HG02885 (cell line): ENCODE measurements around the gene BAG1.

Experiments
- ATAC-seq: cut with Tn5 transposase; IDR thresholded peaks from one replicate; pipeline ENCODE4 v1.9.1; 2021; ENCODE audit warnings: mild to moderate bottlenecking; ENCODE audit not compliant: unreplicated experiment, poor library complexity

The BAG1 gene

DNA sequence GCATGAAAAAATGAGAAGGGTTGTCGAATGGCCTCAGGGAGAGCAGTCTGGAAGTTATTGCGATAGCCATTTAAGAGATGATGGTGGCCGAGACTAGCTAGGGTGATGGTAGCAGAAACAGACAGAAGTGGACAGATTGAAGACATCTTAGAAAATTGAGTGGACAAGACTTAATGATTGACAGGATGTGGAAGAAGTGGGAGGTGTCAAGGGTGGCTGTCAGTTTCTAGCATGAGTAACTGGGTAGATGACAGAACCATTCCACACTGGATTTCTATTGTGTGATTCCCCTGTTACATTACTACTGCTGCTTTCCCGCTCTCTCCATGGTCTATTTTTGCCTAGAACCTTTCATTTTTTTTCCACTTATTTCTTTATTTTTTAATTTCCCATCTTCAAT lies 13.0 kb upstream of the BAG1 start:
- no peak for ATAC-seq

DNA sequence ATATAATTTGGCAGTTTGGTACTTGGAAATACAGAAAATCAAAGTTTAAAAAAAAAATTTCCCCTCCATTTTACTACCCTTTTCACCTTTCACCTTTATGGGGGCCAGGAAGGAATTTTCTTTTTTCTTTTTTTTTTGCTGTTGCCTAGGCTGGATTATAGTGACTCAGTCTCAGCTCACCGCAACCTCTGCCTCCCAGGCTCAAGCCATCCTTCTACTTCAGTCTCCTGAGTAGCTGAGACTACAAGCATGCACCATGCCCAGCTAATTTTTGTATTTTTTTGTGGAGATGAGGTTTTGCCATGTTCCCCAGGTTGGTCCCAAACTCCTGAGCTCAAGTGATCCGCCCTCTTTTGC lies 9.4 kb upstream of the BAG1 start:
- no peak for ATAC-seq

DNA sequence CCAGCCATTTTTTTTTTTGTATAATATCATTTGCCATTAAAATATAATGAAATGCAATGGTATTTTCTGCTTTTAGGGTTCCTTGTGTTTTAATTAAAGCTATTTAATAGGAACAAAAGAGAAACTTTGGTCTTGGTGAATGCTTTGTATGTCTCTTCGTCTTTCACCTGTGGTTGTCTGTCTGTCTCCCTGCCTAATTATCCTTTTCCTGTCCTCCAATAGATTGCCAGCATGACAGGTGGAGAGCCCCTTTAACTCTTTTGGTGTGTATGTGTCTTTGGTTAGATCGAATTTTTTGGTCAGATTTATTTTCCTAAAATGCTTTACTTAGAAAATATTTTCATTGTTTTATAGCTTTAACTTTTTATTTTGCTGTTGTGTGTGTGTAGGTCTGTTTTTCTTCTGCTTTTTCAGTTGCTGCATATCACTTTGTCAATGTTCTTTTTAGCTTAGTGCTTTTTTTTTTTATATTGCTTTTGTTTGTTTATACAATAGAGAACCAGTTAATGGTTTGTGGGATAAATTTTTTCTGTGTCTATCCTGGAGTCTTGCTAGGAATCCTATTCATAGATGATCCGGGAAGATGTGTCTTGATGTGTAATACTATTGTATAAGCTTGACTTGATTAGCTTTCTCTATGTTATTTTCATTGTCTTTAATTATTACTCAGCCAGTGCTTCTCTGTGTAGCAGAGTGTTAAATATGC lies 8.9 kb upstream of the BAG1 start:
- no peak for ATAC-seq

DNA sequence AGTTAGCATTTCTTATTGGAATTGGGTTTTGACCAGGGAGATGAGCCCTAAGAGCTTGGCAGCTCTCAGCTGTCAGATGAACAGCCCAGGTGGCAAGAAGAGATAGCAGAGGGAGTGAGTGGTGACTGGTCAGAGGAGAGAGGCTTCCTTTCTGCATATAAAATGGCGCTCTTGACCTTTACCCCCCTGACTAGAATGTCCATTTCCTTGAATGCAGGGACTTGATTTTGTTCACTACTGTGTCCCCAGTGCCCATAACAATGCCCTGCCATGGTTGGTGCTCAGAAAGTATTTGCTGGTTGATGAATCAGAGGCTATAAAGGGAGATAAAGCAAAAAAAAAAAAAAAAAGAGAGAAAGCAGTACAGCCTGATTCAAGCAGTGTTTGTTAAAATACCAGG lies 7.6 kb upstream of the BAG1 start:
- no peak for ATAC-seq

DNA sequence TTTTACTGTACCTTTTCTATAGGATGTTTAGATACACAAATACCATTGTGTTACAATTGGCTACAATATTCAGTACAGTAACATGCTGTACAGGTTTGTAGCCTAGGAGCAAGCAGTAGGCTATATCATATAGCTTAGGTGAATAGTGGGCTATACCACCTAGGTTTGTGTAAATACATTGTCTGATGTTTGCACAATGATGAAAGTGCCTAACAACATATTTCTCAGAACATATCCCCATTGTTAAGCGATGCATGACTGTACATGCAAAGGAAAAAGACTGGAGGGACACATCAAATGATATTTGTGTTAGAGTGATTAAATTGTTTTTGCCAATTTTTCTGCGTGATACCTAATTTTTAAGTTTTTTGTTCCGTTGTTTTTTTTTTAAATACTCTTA lies 5.6 kb upstream of the BAG1 start:
- no peak for ATAC-seq

DNA sequence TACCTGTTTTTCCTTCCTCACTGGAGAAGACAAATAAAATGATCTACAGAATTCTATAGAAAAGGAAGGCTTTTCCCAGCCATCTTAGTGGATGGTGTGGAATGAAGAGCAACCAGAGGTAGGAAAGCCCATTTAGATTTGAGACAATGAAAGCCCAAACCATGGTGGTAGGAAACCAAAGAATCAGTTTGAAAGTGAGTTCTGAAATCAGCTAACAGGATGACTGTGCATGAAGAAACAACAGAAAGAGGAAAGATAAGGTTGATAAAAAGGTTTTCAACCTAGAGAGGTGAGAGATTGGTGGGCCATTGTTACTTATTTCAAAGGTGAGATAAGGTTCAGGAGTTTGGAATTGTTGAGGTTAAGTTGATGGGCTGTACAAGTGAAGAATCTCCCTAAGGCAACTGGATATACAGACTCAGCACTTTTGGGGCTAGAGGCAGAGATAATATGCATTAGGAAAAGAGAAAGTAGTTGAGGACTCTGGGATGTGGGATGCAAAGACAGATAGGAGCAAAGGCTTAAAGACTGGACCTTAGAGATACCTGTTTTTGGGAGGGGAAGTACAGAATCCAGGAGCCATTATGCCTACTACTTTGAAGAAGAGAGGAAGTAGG lies 2.8 kb upstream of the BAG1 start:
- no peak for ATAC-seq

DNA sequence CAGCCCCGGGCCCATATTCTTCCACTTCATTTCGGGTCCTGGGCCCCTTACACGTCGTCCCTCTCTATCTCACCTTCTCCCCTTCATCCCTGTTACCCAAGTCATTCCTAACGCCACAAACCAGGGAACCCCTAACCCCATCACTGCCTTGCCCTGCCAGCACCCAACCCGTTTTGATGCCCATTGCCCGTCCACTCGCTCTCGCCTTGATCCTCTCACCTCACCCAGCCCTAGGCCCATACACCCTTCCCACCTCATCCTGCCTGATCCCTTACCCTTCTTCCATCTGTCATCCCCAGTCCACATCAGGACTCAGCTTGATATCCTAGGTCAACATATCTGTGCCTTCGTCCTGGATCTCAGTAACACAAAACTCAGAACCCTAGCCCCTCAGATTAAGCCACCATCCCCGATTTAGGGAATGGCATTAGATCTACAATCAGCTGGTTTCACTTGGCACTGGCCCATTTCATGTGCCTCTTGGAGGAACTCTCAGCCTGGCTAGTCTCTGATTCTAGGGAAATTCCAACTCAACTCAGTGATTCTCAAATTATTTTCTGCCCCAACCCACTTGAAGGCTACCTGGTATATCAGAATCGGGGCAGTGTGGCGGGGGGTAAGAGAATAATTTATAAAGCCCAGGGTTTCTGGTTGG lies 830 bp upstream of the BAG1 start:
- no peak for ATAC-seq

DNA sequence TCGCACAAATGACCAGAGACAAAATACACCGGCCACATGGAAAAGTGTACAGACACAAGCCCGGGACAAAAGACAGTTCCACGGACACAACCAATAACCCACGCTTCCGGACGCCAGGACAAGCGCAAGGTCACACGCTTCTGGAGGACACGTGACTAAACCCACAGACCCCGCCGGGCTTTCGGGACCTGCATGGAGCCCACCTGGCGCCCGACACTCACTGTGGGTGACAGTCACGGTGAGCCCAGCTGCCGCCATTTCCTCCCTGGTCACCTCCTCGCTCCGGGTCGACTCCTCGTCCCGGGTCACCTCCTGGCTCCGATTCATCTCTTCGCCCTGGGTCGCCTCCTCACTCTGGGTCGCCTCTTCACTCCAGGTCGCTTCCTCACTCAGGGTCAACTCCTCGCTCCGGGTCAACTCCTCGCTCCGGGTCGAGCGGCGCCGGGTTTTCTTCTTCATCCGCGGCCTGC lies 470 bp downstream of the BAG1 start:
- ATAC-seq: peak; percentile 33

DNA sequence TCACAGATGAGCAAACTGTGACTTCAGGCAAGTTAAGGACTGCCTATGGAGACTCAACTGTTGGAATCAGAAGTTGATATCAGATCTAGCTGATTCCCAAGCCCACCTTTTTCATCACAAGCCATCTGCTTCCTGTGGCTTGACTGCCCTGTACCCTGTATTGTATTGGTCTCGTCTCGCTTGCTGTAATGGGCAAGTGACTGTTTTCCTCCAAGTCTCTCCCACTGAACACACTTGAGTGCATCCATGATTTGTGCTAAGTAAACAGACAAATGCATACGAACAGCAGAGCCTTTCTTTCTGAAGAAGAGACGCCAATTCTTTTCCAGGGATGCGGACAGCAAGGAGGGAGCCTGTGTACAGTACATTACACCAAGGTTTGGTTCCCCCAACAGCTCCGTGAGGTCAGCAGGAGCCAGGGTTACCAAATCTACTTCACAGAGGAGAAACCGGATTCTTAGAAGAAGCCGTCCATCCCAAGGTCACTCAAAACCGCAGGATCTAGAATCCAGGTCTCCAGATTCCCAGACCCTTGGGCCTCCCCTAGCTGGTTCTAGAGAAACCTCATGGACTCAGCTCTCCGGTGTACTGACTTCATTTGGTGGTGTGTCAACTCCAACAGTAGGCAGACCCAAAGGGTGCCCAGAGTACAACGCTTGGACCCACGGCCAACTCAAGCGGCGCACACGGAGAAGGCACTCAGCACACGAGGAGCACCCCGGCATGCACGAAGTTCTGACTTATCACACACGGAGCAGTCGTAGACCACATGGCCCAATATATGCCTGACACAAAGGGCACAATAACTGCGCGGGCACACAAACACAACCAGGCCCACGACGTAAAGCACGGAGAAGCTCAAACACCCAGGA lies 1.1 kb downstream of the BAG1 start:
- peak; percentile 14 for ATAC-seq

DNA sequence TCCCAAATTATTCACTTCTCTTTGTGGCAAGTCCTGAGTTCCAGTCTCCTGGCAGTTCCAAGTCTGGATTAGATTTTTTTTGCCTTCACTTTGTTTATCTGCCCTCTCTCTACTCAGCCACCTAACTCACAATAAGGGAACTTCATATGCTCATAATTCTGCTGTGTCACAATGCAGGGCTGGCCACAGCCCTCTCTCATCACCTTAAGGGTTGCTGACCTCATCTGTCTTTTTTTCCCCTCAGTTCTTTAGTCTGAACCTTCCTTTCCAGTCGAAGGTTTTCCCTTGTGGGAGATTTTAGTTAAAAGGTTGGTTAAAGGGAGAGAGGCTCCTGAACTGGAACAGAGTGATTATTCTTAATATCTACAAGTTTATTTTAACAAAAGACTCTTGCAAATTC lies 4.1 kb downstream of the BAG1 start:
- ATAC-seq: no peak

DNA sequence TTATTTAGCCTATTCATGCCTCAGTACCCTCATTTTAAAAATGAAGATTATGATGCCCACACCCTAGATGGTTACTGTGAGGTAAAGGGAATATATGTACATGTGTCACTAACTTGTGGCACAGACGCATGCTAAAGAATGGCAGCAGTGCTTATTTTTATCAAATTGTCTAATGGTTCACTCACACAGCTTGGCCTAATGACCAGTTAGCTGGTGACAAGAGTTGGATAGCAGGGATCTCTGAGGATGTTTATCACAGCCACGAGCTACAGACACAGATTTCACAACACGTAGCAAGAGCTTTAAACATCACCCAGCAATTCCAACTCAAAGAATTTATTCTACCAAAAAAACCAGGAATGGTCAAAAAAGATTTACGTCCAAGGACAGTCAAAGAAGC lies 7.2 kb downstream of the BAG1 start:
- ATAC-seq: no peak

DNA sequence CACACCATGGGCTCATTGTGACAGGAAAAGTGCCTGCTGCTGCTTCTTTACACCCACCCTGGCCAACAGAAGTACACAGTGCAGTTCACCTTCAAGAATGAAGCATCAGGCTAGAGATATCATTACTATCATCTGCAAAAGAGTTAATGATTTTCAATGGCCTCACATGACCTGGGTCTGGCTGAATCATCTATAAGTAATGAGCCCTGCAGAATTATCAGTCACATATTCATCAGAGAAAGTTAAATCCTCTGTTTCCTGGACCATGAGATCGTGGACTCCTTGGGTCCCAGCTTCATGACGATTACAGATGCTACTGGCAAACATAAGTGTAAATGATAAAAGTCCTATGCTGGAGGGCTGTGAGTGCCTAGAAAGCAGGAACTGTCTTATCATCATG lies 8.3 kb downstream of the BAG1 start:
- no peak for ATAC-seq

DNA sequence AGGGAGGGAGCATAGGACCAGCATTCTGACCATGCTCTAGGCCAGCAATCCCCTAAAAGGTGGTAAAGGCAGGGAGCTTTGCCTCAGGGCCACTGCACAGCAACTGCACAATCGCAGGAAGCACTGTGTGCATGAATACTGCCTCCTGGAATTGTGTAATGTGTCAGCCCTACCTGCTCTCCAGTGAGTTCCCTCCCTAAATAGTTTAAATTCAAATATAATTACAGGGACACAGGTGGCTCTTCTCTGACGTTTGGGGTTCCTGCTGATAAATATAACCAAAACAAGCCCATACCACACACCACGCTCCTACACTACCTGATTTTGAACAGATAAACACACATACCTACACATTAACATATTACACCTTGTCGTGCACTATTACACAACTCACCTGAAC lies 9.0 kb downstream of the BAG1 start:
- ATAC-seq: no peak

DNA sequence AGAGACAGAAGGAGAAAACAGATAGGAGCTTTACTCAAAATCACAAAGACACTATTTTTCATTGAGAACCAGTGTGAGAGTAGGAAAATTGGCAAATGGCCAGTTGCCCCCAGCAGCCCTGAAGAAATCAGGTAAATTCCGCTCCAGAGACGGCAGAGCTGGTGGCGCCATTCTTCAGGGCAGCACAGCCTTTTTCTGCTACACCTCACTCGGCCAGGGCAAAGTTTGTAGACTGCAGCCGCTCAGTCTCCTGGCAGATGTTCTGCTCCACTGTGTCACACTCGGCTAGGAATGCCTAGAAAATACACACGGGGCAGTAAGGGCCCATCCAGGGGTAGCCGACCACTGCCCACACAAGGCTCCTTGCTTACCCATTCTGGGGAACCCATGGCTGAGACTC lies 9.5 kb downstream of the BAG1 start:
- ATAC-seq: no peak

DNA sequence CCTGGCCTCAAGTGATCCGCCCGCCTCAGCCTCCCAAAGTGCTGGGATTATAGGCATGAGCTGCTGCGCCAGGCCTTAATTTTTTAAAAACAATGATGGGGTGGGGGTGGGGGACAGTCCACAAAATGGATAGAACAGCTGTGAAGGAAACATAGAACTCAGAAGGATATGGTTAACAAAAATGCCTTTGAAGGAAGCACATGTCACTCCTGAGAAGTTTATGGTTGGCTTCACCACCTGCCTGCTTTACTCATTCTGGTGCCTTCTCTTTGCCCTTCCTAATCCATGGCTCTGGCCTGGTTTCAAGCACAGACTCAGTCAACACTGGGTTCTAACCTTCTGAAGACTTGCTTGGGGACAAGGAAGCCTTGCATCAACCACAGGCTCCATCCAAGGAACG lies 10.3 kb downstream of the BAG1 start:
- ATAC-seq: no peak

DNA sequence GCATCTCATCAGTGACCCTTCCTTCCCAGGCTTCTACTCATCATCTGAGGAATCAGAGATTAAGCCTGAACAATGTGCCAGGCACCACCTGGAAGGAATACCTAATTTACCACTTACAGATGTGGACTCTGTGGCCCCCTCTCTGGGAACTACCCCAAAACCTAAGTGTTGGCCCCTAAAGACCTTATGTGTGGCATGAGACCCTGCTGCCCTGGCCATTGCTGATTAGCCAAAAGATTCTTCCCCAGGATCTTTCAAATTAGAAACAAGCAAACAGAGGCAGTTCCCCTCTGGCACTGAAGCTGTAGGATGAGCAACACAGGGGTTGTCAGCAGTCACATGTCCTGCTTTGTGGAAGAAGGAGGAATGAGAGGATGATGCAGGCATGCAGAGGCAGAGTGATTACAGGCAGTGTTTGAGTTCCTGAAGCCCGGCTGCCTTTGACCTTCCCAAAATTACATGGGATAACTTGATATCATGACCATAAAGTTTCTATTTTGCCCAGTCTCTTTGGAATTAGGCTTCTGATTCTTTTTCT lies 14.0 kb downstream of the BAG1 start:
- no peak for ATAC-seq

DNA sequence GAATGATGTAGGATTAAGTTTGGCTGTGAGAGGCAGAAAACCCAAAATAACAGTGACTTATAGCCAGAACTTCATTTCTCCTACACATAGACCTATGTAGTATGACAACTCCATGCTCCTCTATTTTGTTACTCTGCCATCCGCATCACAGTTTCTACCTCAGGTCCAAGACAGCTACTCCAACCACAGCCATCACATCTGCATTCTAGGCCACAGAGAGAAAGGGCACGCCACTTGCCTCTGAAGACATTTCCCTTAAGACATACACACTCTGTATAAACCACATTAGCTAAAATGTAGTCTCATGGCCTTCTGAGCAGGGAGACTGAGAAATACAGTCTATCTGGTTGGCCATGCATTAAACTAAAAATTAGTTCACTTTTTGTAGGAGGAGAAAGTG lies 14.5 kb downstream of the BAG1 start:
- ATAC-seq: peak; percentile 33

DNA sequence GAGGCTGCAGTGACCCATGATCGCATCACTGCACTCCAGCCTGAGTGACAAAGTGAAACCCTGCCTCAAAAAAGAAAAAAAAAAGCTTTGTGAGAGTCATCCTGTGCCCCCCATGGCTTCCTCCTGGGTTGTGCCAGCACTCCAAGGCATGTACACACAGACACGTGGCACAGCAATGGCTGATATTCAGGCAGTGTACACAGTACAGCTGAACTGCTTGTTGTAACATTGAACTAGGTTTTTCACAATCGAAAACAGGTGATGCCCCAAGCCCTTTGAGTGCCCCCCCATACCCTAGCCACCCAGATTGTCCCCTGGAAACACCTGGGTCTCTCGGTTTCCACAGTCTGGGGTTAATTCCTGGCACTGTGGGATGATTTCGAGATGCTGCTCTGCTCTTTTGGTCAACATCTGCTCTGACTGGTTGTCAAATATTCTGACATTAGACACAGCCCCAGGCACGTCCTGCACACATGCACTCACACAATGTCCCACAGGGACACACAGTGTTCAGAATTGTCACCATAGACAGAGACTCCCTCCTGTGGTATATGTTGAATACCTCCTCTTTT lies 15.3 kb downstream of the BAG1 start:
- peak; percentile 66 for ATAC-seq

DNA sequence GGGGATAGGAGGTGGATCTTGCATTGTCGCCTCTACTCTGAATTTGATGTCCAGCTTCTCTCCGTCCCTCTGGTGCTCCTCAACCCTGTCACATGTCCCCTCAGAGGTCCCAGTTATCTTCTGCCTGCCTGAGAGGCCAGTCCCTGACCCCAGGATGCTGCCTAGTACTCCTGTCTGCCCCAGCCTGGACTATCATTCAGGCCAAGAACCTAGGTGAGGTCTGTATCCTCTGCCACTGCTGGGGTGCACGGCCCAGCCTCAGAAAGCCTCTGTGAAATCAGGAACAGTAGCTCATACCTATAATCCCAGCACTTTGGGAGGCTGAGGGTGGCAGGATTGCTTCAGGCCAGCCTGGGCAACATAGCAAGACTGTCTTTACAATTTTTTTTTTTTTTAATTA lies 15.9 kb downstream of the BAG1 start:
- ATAC-seq: peak; percentile 3

DNA sequence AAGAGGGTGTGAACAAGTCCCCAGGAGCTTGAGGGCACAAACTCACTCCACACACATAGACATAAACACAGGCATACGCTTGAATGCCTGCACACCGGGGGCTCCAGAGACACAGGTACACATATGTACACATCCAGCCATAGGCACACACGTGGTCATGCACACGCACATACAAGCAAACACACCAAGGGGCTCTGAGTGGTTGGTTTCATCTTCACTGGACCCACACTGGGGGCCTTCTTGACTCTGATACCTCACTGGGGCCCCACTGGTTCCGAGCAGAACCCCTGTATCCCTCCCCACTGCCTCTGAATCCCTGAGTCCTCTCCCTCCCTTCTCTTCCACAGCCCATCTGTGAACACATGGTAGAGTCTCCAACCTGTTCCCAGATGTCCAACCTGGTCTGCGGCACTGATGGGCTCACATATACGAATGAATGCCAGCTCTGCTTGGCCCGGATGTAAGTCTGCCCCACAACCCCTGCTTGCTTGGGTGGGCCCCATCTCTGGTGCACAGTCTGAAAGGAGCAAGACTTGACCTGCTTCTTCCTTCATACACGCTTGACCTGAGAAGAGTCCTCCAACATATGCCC lies 18.1 kb downstream of the BAG1 start:
- no peak for ATAC-seq
